Measurements from ENCODE around the gene KCNH2.

GRCh38 chr7:150931199-150931869, 46.8 kb downstream of the KCNH2 start:
- TF ChIP-seq CTCF (IDR thresholded peaks at IDR 0.05) (no peak), POLR2A (IDR thresholded peaks at IDR 0.05; ENCODE audit: low read depth) (no peak), POLR2AphosphoS5 (IDR thresholded peaks at IDR 0.05) (no peak), EP300 (IDR thresholded peaks at IDR 0.05) (no peak)
